Heart right ventricle (tissue), 16 donors: ENCODE results near the gene CCDC7. TPM values are rescaled to one million over a fixed set of nuclear protein-coding genes. Genes with fewer than 3 reads are reported as not detected.
"Not testable (repeated sequence)": the region's sequence is repeated elsewhere in the genome, so short reads cannot be mapped to it uniquely, and the experiment has no call there.

Experiments
- ATAC-seq, 8 donors: fragments of 200-7000 bp; cut with Tn5 transposase; one replicate each; pipeline ENCODE4 v1.9.1; 2020; ENCODE audit warnings: mild to moderate bottlenecking in 8 of 8, moderate library complexity in 8 of 8, moderate number of reproducible peaks in 1 of 8
- DNase-seq, 2 donors: peaks; one replicate each; pipeline ENCODE4 v3.0.0-alpha.2; 2020
- H3K27ac ChIP-seq, 10 donors: fragments of 200-600 bp; sonication (generic) in 2 of 10; one replicate each; pipeline versions ENCODE4 v1.5.0 to v1.8.0; 2020 to 2022; ENCODE audit warnings: mild to moderate bottlenecking in 3 of 10
- H3K27me3 ChIP-seq, 7 donors: fragments of 200-600 bp; one replicate each; pipeline ENCODE4 v1.8.0; 2021 to 2022; ENCODE audit warnings: mild to moderate bottlenecking in 2 of 7
- H3K36me3 ChIP-seq, 9 donors: fragments of 200-600 bp; sonication (generic) in 1 of 9; one replicate each; pipeline versions ENCODE4 v1.5.0 to v1.8.0; 2020 to 2022; ENCODE audit warnings: mild to moderate bottlenecking in 2 of 9
- H3K4me1 ChIP-seq, 9 donors: fragments of 200-600 bp; sonication (generic) in 1 of 9; one replicate each; pipeline versions ENCODE4 v1.5.0 to v1.8.0; 2020 to 2022; ENCODE audit warnings: mild to moderate bottlenecking in 4 of 9
- H3K4me3 ChIP-seq, 10 donors: fragments of 200-600 bp; sonication (generic) in 2 of 10; one replicate each; pipeline versions ENCODE4 v1.5.0 to v1.8.0; 2020 to 2022; ENCODE audit warnings: mild to moderate bottlenecking in 7 of 10, moderate library complexity in 2 of 10
- H3K9me3 ChIP-seq, 11 donors: fragments of 200-600 bp in 10 of 11; sonication (generic) in 2 of 11; one replicate each; pipeline versions ENCODE4 v1.5.0 to v1.8.0; 2013 to 2022; ENCODE audit warnings: mild to moderate bottlenecking in 2 of 11, control low read depth in 1 of 11, moderate library complexity in 1 of 11
- WGBS, 2 donors: extraction: QIAGEN DNeasy Blood & Tissue Kit; methylation state at CpG; one replicate each; pipeline ENCODE4 v1.1.7; 2013; ENCODE audit warnings: inconsistent platforms in 1 of 2; 5-methylcytosine and 5-hydroxymethylcytosine counted together
- intact Hi-C, 10 donors: fragments of 100-400 bp; cut with DNase I; formaldehyde crosslinking; loops; one replicate each; pipeline versions ENCODE4 v1.11.1 to v1.14.2; 2022
- polyA plus RNA-seq, 2 donors: library from polyadenylated mRNA; stranded (reverse); fragments of 200-250 nt; gene quantifications; one replicate each; pipeline ENCODE4 v1.2.3, GENCODE V29; 2013
- total RNA-seq, 10 donors: library from RNA; stranded (reverse); fragmentation: NEBNext Ultra II Directional in 3 of 10; extraction: Animal tissue kit (Norgen Biotek cat#: 25700) in 3 of 10; gene quantifications; one replicate each; pipeline versions ENCODE4 v1.2.1 to v1.2.4, GENCODE V29; 2021 to 2023
- TF ChIP-seq, protein P1 (sequence below), 9 donors: fragments of 200-600 bp; sonication (generic) in 2 of 9; IDR thresholded peaks; one replicate each; pipeline versions ENCODE4 v1.5.0 to v1.8.0; 2021 to 2022; ENCODE audit warnings: antibody characterized with exemption in 9 of 9, mild to moderate bottlenecking in 5 of 9, moderate library complexity in 1 of 9
- donor health status: Arrhythmogenic right ventricular cardiomyopathy.
- donor health status: ischemic (EF 13 %, LVEDD 7.1; RV severe dilation, severe dysfunction).
- donor health status: healthy with polysubstance abuse.
- donor health status: DM: no; HTN: yes; CAD: no.
- donor health status: DM: no; HTN: no; CAD: no.
- donor health status: ischemic (EF 25% LVEDD 6.9; RV normal size, moderate dysfunction).
- donor health status: ischemic (EF 25% LVEDD 5.7; RV mildly dilated, moderate dysfunction).
- donor health status: healthy.
- donor health status: DM: yes; HTN: yes; CAD: no.
- donor health status: Ischemic cardiomyopathy.
- donor health status: ischemic (EF 35%, LVEDD 5.7; RV mildly dilated, moderate dysfunction).
- donor health status: nonischemic (EF 11% LVEDD 7.7; RV severe dilation, severe dysfunction).
- donor health status: DM: yes; HTN: yes; CAD: no.
- donor health status: PGD.
- donor health status: ischemic (EF 29% LVEDD 5.4; RV normal size, mild dysfunction).
- donor health status: nonischemic (EF 23%, LVEDD 6.1; RV moderate dilation, normal function).

CCDC7 gene
- total and polyA plus RNA-seq, 12 donors = 0.96 to 34.1 (median 20.4) TPM

DNA sequence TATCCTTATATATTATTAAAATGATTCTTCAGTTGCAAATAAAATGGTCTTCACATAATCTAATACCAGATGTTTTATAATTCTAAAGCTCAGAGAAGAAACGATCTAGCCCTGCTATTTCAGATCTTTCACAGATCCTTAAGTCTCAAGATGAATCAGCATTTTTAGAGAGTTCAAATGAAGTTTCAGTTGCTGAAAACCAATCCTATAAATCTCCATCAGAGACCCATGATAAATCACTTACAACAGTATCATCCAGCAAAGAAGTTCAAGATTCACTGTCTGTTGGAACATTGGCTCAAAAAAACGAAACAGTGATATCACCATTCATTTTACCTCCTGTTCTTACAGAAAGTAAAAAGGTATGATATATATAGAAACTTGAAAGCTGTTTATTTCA lies 137.0 kb downstream of the CCDC7 start:
- Histone ChIP-seq H3K27me3 (no peaks in the 10 kb centered on the region), H3K27ac (no peak overlapping the region), H3K4me1 (no peaks in the 10 kb centered on the region), H3K4me3 (no peak overlapping the region), H3K9me3 (peaks cover 0 to 10% (median 0%) of the 10 kb centered on the region in 11 donors), H3K36me3 (peaks cover 0 to 19% (median 0%) of the 10 kb centered on the region in 9 donors)
- TF ChIP-seq, protein P1, sequence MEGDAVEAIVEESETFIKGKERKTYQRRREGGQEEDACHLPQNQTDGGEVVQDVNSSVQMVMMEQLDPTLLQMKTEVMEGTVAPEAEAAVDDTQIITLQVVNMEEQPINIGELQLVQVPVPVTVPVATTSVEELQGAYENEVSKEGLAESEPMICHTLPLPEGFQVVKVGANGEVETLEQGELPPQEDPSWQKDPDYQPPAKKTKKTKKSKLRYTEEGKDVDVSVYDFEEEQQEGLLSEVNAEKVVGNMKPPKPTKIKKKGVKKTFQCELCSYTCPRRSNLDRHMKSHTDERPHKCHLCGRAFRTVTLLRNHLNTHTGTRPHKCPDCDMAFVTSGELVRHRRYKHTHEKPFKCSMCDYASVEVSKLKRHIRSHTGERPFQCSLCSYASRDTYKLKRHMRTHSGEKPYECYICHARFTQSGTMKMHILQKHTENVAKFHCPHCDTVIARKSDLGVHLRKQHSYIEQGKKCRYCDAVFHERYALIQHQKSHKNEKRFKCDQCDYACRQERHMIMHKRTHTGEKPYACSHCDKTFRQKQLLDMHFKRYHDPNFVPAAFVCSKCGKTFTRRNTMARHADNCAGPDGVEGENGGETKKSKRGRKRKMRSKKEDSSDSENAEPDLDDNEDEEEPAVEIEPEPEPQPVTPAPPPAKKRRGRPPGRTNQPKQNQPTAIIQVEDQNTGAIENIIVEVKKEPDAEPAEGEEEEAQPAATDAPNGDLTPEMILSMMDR (IDR thresholded peaks at IDR 0.05) = no peak
- WGBS, 2 donors = 73 to 86% methylated on average over 2 of the region's 2 CpGs
- intact Hi-C loops = no loop called here
- no peak for ATAC-seq
- DNase-seq = no peak

DNA sequence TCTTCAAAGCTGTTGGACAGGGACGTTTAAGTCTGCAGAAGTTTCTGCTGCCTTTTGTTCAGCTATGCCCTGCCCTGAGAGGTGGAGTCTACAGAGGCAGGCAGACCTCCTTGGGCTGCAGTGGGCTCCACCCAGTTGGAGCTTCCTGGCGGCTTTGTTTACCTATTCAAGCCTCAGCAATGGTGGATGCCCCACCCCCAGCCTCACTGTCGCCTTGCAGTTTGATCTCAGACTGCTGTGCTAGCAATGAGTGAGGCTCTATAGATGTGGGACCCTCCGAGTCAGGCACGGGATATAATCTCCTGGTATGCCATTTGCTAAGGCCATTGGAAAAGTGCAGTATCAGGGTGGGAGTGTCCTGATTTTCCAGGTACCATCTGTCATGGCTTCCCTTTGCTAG lies 152.1 kb downstream of the CCDC7 start:
- WGBS, 2 donors = 73 to 95% methylated on average over 5 of the region's 5 CpGs

DNA sequence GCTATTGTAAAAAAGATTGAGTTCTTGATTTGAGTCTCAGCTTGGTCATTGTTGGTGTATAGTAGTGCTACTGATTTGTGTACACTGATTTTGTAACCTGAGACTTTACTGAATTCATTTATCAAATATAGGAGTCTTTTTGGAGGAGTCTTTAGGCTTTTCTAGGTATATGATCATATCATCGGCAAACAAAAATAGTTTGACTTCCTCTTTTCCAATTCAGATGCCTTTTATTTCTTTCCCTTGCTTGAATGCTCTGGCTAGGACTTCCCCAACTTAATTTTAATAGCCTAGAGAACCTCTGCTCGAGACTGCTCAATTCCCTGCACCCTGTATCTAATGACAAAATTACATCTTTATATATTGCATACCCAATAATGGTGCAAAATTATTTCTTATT lies 154.4 kb downstream of the CCDC7 start:
- no peak overlapping the region for H3K4me3 ChIP-seq
- TF ChIP-seq, protein P1 (IDR thresholded peaks at IDR 0.05) = no peak
- intact Hi-C loops = no loop called here
- DNase-seq (no peak), ATAC-seq (no peak)
- H3K4me1 ChIP-seq = no peaks in the 10 kb centered on the region
- WGBS, 2 donors = 73 to 80% methylated on average over 2 of the region's 2 CpGs
- H3K9me3 ChIP-seq = peaks cover 0 to 74% (median 7%) of the 10 kb centered on the region in 11 donors
- H3K27ac ChIP-seq = no peak overlapping the region
- H3K36me3 ChIP-seq = peaks cover 0 to 62% (median 7%) of the 10 kb centered on the region in 9 donors
- no peaks in the 10 kb centered on the region for H3K27me3 ChIP-seq

More for the DNA sequence above, 152.1 kb downstream of the CCDC7 start:
- DNase-seq, ATAC-seq, H3K27ac ChIP-seq, H3K4me3 ChIP-seq, H3K27me3 ChIP-seq, H3K4me1 ChIP-seq, intact Hi-C loops: not testable (repeated sequence)
- H3K36me3 ChIP-seq = peaks cover 0 to 51% (median 5%) of the 10 kb centered on the region in 9 donors
- peaks cover 0 to 70% (median 7%) of the 10 kb centered on the region in 11 donors for H3K9me3 ChIP-seq

DNA sequence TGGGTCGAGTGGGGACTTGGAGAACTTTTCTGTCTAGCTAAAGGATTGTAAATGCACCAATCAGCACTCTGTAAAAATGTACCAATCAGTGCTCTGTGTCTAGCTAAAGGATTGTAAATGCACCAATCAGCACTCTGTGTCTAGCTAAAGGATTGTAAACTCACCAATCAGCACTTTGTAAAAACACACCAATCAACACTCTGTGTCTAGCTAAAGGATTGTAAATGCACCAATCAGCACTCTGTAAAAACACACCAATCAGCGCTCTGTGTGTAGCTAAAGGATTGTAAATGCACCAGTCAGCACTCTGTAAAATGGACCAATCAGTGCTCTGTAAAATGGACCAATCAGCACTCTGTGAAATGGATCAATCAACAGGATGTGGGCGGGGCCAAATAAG lies 155.6 kb downstream of the CCDC7 start:
- 83% methylated on average over 3 of the region's 3 CpGs for WGBS, 2 donors

DNA sequence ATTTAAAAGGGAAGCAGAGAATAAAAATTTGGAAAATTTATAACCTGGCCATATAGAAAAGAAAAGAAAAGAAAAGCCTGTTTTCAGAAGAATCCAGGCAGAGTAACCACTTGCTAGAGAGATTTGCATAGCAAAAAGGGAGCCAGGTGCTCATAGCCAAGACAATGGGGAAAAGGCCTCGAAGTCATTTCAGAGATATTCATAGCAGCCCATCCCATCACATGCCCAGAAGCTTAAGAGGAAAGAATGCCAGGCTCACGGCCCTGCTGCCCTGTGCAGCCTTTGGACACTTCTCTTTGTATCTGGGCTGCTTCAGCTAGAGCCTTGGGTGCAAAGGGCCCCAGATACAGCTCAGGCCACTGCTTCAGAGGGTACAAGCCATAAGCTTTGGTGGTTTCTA lies 159.8 kb downstream of the CCDC7 start:
- Histone ChIP-seq H3K36me3 (peaks cover 0 to 30% (median 7%) of the 10 kb centered on the region in 9 donors), H3K27ac (no peak overlapping the region), H3K27me3 (no peaks in the 10 kb centered on the region), H3K4me1 (no peaks in the 10 kb centered on the region), H3K4me3 (no peak overlapping the region), H3K9me3 (peaks cover 0 to 49% (median 7%) of the 10 kb centered on the region in 11 donors)
- intact Hi-C loops = no loop called here
- no peak for ATAC-seq
- TF ChIP-seq, protein P1 (IDR thresholded peaks at IDR 0.05) = no peak
- no peak for DNase-seq
- whole genome bisulfite sequencing, 2 donors = 78 to 84% methylated on average over 2 of the region's 2 CpGs

More for the DNA sequence above, 155.6 kb downstream of the CCDC7 start:
- DNase-seq, ATAC-seq, H3K4me1 ChIP-seq, H3K27ac ChIP-seq, intact Hi-C loops, H3K27me3 ChIP-seq, H3K4me3 ChIP-seq: not testable (repeated sequence)
- Histone ChIP-seq H3K9me3 (peaks cover 0 to 81% (median 7%) of the 10 kb centered on the region in 11 donors), H3K36me3 (peaks cover 0 to 62% (median 7%) of the 10 kb centered on the region in 9 donors)

DNA sequence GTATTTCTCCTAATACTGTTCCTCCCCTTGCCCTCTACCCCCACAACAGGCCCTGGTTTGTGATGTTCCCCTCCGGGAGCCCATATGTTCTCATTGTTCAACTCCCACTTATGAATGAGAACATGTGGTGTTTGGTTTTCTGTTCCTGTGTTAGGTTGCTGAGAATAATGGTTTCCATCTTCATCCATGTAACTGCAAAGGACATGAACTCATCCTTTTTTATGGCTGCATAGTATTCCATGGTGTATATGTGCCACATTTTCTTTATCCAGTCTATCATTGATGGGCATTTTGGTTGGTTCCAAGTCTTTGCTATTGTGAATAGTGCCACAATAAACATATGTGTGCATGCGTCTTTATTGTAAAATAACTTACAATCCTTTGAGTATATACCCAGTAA lies 164.6 kb downstream of the CCDC7 start:
- H3K4me3 ChIP-seq, H3K27ac ChIP-seq, DNase-seq, H3K36me3 ChIP-seq, intact Hi-C loops, H3K27me3 ChIP-seq, ATAC-seq, H3K4me1 ChIP-seq: not testable (repeated sequence)
- WGBS, 2 donors = 98 to 100% methylated on average over 2 of the region's 2 CpGs
- H3K9me3 ChIP-seq = peaks cover 0 to 35% (median 20%) of the 10 kb centered on the region in 11 donors
